ENCODE results near the gene SLC9A7.

The SLC9A7 gene

GRCh38 chrX:46777971-46778810 lies 19.3 kb upstream of the SLC9A7 start:
- TF ChIP-seq EZH2phosphoT487 (IDR thresholded peaks at IDR 0.05; ENCODE audit: borderline replicate concordance) (no peak), CTCF (conservative IDR thresholded peaks at IDR 0.05; ENCODE audit: low read length) (no peak)
- H3F3A ChIP-seq (ENCODE audit: low read depth), result no peaks in the 10 kb centered on the region
- H3K9me3 ChIP-seq (ENCODE audit: insufficient read depth, low read depth, low read length), result no peaks in the 10 kb centered on the region
- no peaks in the 10 kb centered on the region for H3K27me3 ChIP-seq (ENCODE audit: insufficient read depth, low read length, poor library complexity, severe bottlenecking)
- no peaks in the 10 kb centered on the region for H3K36me3 ChIP-seq (ENCODE audit: insufficient read depth, low read length)
- no peaks in the 10 kb centered on the region for H3K4me1 ChIP-seq (ENCODE audit: insufficient read depth, low read length, poor library complexity, severe bottlenecking)
- no peaks in the 10 kb centered on the region for H3K79me2 ChIP-seq (ENCODE audit: insufficient read depth, low read length)
- H2AFZ ChIP-seq (ENCODE audit: low read length), result no peak overlapping the region
- H3K9me2 ChIP-seq (replicated peaks; ENCODE audit: low read depth, low read length), result no peaks in the 10 kb centered on the region
- no peaks in the 10 kb centered on the region for H4K20me1 ChIP-seq (ENCODE audit: insufficient read depth, low read length, poor library complexity, severe bottlenecking)
- no peak overlapping the region for H3K4me2 ChIP-seq (ENCODE audit: low read depth, low read length, poor library complexity, severe bottlenecking)
- no peak overlapping the region for H3K9ac ChIP-seq (ENCODE audit: low read depth, low read length, poor library complexity, severe bottlenecking)
- no peak overlapping the region for H3K4me3 ChIP-seq (ENCODE audit: low read length, poor library complexity, severe bottlenecking)

GRCh38 chrX:46770817-46771163 lies 11.9 kb upstream of the SLC9A7 start:
- H3K36me3 ChIP-seq (ENCODE audit: insufficient read depth, low read length), result no peaks in the 10 kb centered on the region
- TF ChIP-seq EZH2phosphoT487 (IDR thresholded peaks at IDR 0.05; ENCODE audit: borderline replicate concordance), result no peak
- H3K9me3 ChIP-seq (ENCODE audit: insufficient read depth, low read depth, low read length), result no peaks in the 10 kb centered on the region
- H2AFZ ChIP-seq (ENCODE audit: low read length), result no peak overlapping the region
- H3K9ac ChIP-seq (ENCODE audit: low read depth, low read length, poor library complexity, severe bottlenecking), result no peak overlapping the region
- H3K4me1 ChIP-seq (ENCODE audit: insufficient read depth, low read length, poor library complexity, severe bottlenecking), result no peaks in the 10 kb centered on the region
- no peaks in the 10 kb centered on the region for H4K20me1 ChIP-seq (ENCODE audit: insufficient read depth, low read length, poor library complexity, severe bottlenecking)
- H3K27me3 ChIP-seq (ENCODE audit: insufficient read depth, low read length, poor library complexity, severe bottlenecking), result no peaks in the 10 kb centered on the region
- no peak overlapping the region for H3K4me2 ChIP-seq (ENCODE audit: low read depth, low read length, poor library complexity, severe bottlenecking)
- no peaks in the 10 kb centered on the region for H3K79me2 ChIP-seq (ENCODE audit: insufficient read depth, low read length)
- H3K4me3 ChIP-seq (ENCODE audit: low read length, poor library complexity, severe bottlenecking), result no peak overlapping the region
- H3F3A ChIP-seq (ENCODE audit: low read depth), result no peaks in the 10 kb centered on the region
- no peaks in the 10 kb centered on the region for H3K9me2 ChIP-seq (replicated peaks; ENCODE audit: low read depth, low read length)

DNA sequence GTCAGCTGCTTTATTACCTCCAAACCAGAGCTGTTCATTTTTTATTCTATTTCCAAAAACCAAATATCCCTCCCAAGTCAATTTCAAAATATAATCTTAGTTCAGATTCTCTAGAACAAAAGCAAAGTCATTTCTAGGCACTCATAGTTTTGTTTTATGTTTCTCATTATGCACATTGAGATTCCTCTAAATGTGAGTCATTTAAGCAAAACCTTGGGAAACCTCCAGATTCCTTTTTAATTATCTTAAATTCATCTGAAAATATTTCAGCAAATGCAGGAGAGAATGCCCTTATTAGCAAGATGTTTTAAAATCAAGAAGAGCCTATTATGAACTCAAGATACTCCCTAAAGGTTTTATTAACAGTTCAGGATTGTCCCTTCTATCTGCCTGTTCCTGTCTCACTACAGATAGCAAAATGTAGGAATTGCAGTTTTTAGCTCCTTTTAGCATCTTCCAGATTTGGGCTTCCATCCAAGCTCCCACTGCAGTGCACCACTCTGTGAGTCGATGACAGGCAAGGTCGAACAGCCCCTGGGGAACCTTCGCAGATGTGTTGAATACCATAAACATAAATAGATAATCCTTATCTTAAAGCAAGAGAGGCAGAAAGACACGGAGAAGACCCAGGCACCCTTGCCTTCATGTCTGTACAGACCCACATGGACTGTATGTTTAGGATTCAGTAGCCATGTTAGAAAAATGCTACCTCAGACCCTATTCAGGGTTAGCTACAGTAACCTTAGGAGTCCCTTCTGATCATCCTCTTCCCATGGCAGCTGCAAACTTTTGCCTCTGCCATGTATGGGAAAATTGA lies 11.3 kb upstream of the SLC9A7 start:
- no peak overlapping the region for H3K4me2 ChIP-seq (ENCODE audit: low read depth, low read length, poor library complexity, severe bottlenecking)
- no peak overlapping the region for H3K4me3 ChIP-seq (ENCODE audit: low read length, poor library complexity, severe bottlenecking)
- H4K20me1 ChIP-seq (ENCODE audit: insufficient read depth, low read length, poor library complexity, severe bottlenecking), result no peaks in the 10 kb centered on the region
- TF ChIP-seq CTCF (conservative IDR thresholded peaks at IDR 0.05; ENCODE audit: low read length) (no peak), EZH2phosphoT487 (IDR thresholded peaks at IDR 0.05; ENCODE audit: borderline replicate concordance) (no peak)
- H3F3A ChIP-seq (ENCODE audit: low read depth), result no peaks in the 10 kb centered on the region
- H3K79me2 ChIP-seq (ENCODE audit: insufficient read depth, low read length), result no peaks in the 10 kb centered on the region
- no peak overlapping the region for H3K9ac ChIP-seq (ENCODE audit: low read depth, low read length, poor library complexity, severe bottlenecking)
- H2AFZ ChIP-seq (ENCODE audit: low read length), result no peak overlapping the region
- no peaks in the 10 kb centered on the region for H3K9me3 ChIP-seq (ENCODE audit: insufficient read depth, low read depth, low read length)
- H3K9me2 ChIP-seq (replicated peaks; ENCODE audit: low read depth, low read length), result no peaks in the 10 kb centered on the region
- H3K36me3 ChIP-seq (ENCODE audit: insufficient read depth, low read length), result no peaks in the 10 kb centered on the region
- no peaks in the 10 kb centered on the region for H3K27me3 ChIP-seq (ENCODE audit: insufficient read depth, low read length, poor library complexity, severe bottlenecking)
- H3K4me1 ChIP-seq (ENCODE audit: insufficient read depth, low read length, poor library complexity, severe bottlenecking), result no peaks in the 10 kb centered on the region

All from Loucy (cell line).